Frontal cortex (tissue), 4 donors: ENCODE results near the gene SLC4A2. TPM values are rescaled to one million over a fixed set of nuclear protein-coding genes. Genes with fewer than 3 reads are reported as not detected.
A peak's percentile ranks its signal among the peaks of the same experiment; 100 is the strongest.

Experiments
- DNase-seq, 2 donors: peaks; one replicate each; pipeline ENCODE4 v3.0.0; 2012; ENCODE audit warnings: low spot score in 2 of 2
- FAIRE-seq: peaks from 2 replicates; lab custom pipeline; 2012; peaks lifted over from hg19 to GRCh38; lab: Jason Lieb, UNC
- total RNA-seq: library from RNA; depleted of rRNA; stranded (reverse); fragments of >200 nt; gene quantifications from one replicate; pipeline ENCODE4 v1.2.3, GENCODE V29; 2014
- donor health status: control.
- donor health status: control.
- donor health status: control.

SLC4A2 gene
- total RNA-seq, 1 donor from 2014 or later: 10.6 TPM

DNA sequence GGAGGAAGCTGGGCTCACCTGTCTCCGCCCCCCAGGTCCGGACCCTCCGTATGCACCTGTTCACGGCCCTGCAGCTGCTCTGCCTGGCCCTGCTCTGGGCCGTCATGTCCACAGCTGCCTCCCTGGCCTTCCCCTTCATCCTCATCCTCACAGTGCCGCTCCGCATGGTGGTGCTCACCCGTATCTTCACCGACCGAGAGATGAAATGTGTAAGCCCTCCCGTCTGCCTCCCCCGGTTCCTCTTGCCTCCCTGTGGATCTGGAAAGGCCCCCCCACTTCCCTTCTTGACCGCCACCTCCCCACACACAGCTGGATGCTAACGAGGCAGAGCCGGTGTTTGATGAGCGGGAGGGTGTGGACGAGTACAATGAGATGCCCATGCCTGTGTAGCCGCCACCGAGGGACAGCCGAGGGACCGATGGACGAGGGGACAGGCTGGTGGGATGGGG is 16.6 kb downstream of the SLC4A2 start:
- no peak for DNase-seq
- no peak for FAIRE-seq

- FAIRE-seq (no peak), DNase-seq (no peak)
Observed at GRCh38 chr7:151076863-151077704, 17.7 kb downstream of the SLC4A2 start.

GRCh38 chr7:151077705-151078232 is 18.4 kb downstream of the SLC4A2 start:
- FAIRE-seq (no peak), DNase-seq (no peak)

DNA sequence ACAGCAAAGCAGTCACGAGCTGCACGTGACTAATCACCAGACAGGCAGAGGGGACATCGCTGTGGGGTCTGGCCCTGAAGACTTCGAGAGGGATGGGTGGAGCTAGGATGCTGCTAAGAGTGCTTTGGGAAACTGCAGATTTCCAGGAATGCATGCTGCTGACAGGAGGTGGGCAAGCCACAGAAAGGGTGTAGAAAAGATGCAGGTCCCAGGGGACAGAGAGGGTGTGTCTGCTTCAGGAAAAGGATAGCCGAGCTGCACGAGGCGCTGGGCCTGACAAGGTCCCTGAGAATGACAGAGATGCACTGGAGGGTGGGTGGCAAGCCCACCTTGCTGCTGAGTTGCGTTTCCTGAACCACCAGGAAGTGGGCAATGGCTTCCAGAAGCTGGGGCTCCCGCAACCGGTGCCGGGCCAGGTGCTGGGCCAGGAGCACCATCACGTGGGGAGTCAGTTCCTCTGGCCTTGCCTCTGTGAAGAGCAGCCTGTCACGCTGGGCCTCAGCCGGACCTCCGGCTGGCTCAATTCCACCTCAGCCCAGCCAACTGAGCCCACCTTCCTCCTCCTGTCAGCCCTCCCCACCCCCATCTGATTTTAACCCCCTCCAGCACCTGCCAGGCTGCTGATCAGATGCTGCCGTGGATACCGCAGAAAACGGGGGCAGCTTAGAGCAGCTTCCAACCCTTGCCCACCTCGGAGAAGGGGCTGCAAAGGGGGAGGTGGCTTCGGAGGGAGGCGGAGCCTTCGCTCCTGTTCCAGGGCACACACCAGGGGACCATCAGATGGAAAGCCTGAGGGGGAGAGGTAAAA is 19.0 kb downstream of the SLC4A2 start:
- FAIRE-seq (no peak), DNase-seq (no peak)

GRCh38 chr7:151079199-151079910 is 20.0 kb downstream of the SLC4A2 start:
- no peak for FAIRE-seq
- DNase-seq: no peak

- DNase-seq: peak in 1 of 2 donors; percentile 55
Observed at GRCh38 chr7:151080067-151080521, 20.7 kb downstream of the SLC4A2 start.

DNA sequence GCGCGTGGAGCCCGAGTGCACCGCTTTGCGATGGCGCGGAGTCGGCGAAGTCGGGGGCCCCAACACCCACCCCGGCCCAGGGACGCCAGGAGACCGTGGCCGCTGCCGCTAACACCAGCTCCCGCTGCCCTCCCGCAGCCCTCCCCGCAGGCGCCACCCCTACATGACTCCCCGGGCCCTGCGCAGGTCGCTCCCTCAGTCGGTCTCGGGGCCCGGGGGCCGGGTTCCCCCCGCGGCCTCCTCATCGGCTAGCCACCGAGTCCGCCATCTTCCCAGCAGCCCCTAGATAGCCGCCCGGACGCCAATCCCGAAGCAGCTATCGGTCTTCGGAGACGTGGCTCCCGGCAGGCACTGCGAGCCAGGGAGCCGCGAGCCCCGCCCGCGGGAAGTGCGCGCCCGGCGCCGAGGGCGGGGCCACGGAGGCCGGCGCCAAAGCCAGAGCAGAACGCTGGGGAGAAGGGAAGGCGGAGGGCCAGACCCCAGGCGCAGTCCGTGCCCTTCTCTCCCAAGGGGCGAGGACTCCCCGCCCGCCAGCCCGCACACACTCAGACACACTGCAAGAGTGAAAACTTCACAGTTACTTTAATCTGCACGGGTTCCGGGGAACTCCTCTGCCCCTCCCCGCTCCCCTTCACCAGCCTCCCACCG is 21.3 kb downstream of the SLC4A2 start, which contains the start of gene FASTK:
FASTK (minus strand) TSS at position 288 of the 648 bp plus-strand sequence; CDS start at position 245, 43 bp downstream.
- no peak for FAIRE-seq

More at GRCh38 chr7:151080067-151080521, 20.7 kb downstream of the SLC4A2 start:
- no peak for FAIRE-seq

DNA sequence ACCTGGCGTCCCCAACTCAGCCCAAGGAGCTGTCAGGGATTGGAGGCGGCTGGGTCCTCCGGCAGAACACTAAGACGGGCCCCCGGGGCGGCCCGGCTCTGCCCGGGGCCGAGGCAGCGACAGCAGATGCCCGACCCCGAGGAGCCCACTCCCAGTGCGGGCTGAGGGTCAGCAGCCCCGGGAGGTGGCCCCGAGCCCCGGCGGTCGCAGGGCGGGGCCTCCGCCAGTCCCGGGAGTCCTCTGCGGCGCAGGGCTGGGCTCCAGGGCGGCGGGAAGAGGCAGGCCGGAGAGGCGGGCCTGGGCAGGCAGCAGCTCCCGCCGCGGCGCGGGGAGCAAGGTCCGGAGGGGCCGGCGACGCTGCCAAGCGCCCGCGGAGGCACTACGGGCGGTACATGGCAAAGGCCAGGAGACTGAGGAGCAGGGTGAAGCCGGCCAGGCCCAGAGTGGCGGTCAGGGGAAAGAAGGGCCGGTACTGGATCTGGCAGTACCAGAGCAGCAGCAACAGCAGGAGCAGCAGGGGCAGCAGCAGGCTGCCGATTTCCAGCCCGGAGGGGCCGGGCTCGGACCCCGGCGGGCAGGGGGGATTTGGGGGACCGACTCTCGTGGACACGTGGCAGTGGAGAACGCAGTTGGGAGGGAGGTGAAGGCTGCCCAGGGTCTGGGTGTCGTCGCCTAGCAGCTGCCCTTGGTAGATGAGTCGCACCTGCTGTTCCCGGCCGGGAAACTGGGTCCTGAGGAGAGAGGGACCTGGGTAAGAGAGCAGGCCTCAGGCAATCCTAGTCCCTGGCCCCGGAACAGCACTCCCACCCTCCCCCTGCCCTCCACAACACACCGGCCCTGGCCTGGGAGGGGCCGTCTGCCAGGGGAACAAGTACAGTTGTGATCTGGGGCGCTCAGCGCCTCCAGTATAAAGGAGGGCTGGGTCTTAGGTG is 22.0 kb downstream of the SLC4A2 start:
- DNase-seq (no peak), FAIRE-seq (no peak)

More for the DNA sequence above, 21.3 kb downstream of the SLC4A2 start, which contains the start of gene FASTK:
- DNase-seq: peak; percentile 97 to 98

- DNase-seq (no peak), FAIRE-seq (no peak)
Observed at GRCh38 chr7:151082141-151083070, 23.0 kb downstream of the SLC4A2 start.

- peak; percentile 66 to 80 for DNase-seq
- FAIRE-seq: no peak
Observed at GRCh38 chr7:151083071-151083823, 23.9 kb downstream of the SLC4A2 start, which contains the start of gene TMUB1. Gene TMUB1 (minus strand): TSS chr7:151083493. CDS start chr7:151082563, 930 bp downstream.

GRCh38 chr7:151083824-151084160 is 24.4 kb downstream of the SLC4A2 start:
- FAIRE-seq: no peak
- DNase-seq: no peak

GRCh38 chr7:151085329-151085690 is 25.9 kb downstream of the SLC4A2 start:
- FAIRE-seq: no peak

GRCh38 chr7:151085691-151086620 is 26.6 kb downstream of the SLC4A2 start, which contains the start of gene AGAP3:
Gene AGAP3 (plus strand): TSS chr7:151086475. CDS start chr7:151086742, 267 bp downstream.
- no peak for FAIRE-seq

More at GRCh38 chr7:151085329-151085690, 25.9 kb downstream of the SLC4A2 start:
- DNase-seq: no peak

GRCh38 chr7:151086802-151087244 is 27.4 kb downstream of the SLC4A2 start:
- no peak for DNase-seq
- no peak for FAIRE-seq

More at GRCh38 chr7:151085691-151086620, 26.6 kb downstream of the SLC4A2 start, which contains the start of gene AGAP3:
- peak; percentile 95 to 98 for DNase-seq
